Measurements from ENCODE around the gene PHACTR1. TPM values are rescaled to one million over a fixed set of nuclear protein-coding genes. Genes with fewer than 3 reads are reported as not detected.

The PHACTR1 gene
- total RNA-seq, 1 experiment from 2014 or later = 2.6 TPM

DNA sequence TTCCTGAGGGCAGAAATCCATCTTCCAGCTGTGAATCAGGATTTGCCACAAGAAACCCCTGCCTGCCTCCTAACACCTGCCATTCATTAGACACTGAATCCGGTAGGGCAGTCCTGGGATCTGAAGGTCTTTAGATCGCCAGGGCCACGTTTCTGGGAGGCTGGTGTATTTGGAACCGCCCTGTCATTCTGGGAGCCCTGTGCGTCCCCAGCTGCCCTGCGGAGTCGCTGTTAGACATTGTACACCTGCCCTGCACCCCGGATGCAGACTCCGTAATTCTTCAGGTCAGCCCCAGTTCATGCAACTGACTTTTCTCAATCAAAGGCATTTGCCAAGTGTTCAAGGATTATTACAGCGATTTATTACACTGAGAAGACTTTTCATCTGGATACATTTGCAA lies 418.6 kb downstream of the PHACTR1 start:
- TF ChIP-seq, protein P1, sequence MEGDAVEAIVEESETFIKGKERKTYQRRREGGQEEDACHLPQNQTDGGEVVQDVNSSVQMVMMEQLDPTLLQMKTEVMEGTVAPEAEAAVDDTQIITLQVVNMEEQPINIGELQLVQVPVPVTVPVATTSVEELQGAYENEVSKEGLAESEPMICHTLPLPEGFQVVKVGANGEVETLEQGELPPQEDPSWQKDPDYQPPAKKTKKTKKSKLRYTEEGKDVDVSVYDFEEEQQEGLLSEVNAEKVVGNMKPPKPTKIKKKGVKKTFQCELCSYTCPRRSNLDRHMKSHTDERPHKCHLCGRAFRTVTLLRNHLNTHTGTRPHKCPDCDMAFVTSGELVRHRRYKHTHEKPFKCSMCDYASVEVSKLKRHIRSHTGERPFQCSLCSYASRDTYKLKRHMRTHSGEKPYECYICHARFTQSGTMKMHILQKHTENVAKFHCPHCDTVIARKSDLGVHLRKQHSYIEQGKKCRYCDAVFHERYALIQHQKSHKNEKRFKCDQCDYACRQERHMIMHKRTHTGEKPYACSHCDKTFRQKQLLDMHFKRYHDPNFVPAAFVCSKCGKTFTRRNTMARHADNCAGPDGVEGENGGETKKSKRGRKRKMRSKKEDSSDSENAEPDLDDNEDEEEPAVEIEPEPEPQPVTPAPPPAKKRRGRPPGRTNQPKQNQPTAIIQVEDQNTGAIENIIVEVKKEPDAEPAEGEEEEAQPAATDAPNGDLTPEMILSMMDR (conservative IDR thresholded peaks at IDR 0.05; ENCODE audit: low read depth, low read length) = no peak
- no peak for TF ChIP-seq EZH2 (IDR thresholded peaks at IDR 0.05; ENCODE audit: borderline replicate concordance, low read depth, low read length, poor library complexity, severe bottlenecking)
- H3K9me3 ChIP-seq (ENCODE audit: low read depth, low read length, poor library complexity, severe bottlenecking) = no peaks in the 10 kb centered on the region
- ChIA-PET CTCF (no interaction called here), POLR2A (ENCODE audit: low non-redundant PET) (no interaction called here)
- H3K4me3 ChIP-seq (ENCODE audit: low read depth, low read length, poor library complexity, severe bottlenecking) = no peak overlapping the region
- H3K36me3 ChIP-seq (ENCODE audit: insufficient read depth, low read length, poor library complexity, severe bottlenecking) = no peaks in the 10 kb centered on the region
- no peaks in the 10 kb centered on the region for H3K27me3 ChIP-seq (replicated peaks; ENCODE audit: insufficient read depth, low read depth, low read length, poor library complexity)
- DNase-seq (ENCODE audit: low spot score) = no peak
- no peaks in the 10 kb centered on the region for H3K4me1 ChIP-seq (ENCODE audit: insufficient read depth, low read length, poor library complexity, severe bottlenecking)
- no peak overlapping the region for H3K27ac ChIP-seq (ENCODE audit: low read depth, low read length, poor library complexity, severe bottlenecking)
- no TSS peak for BruUV-seq (replicated peaks)
- intact Hi-C loops (cut with micrococcal nuclease; ENCODE audit: unreplicated experiment) = no loop called here

DNA sequence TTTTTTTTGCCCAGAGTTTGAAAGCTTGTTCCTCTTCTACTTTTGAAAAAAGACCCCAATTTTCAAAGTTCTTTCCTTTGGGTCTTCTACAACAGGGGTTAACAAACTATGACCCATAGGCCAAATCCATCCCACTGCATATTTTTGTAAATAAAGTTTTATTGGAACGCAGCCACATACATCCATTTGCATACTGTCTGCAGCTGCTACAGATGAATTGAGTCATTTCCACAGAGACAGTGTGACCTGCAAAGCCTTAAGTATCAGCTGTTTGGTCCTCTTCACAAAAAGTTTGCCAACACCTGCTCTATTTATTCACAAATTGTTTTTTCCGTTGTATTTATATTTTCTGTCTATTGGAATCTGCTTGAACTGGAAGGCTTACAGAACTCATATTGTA lies 422.6 kb downstream of the PHACTR1 start:
- H3K4me1 ChIP-seq (ENCODE audit: insufficient read depth, low read length, poor library complexity, severe bottlenecking) = no peaks in the 10 kb centered on the region
- H3K4me3 ChIP-seq (ENCODE audit: low read depth, low read length, poor library complexity, severe bottlenecking) = no peak overlapping the region
- no peaks in the 10 kb centered on the region for H3K27me3 ChIP-seq (replicated peaks; ENCODE audit: insufficient read depth, low read depth, low read length, poor library complexity)
- H3K9me3 ChIP-seq (ENCODE audit: low read depth, low read length, poor library complexity, severe bottlenecking) = no peaks in the 10 kb centered on the region
- H3K36me3 ChIP-seq (ENCODE audit: insufficient read depth, low read length, poor library complexity, severe bottlenecking) = no peaks in the 10 kb centered on the region
- POLR2A ChIA-PET (ENCODE audit: low non-redundant PET) = no interaction called here
- intact Hi-C loops (cut with micrococcal nuclease; ENCODE audit: unreplicated experiment) = no loop called here
- TF ChIP-seq, protein P1 (conservative IDR thresholded peaks at IDR 0.05; ENCODE audit: low read depth, low read length) = no peak
- TF ChIP-seq EZH2 (IDR thresholded peaks at IDR 0.05; ENCODE audit: borderline replicate concordance, low read depth, low read length, poor library complexity, severe bottlenecking) = no peak
- BruUV-seq (replicated peaks) = no TSS peak
- no peak for DNase-seq (ENCODE audit: low spot score)
- H3K27ac ChIP-seq (ENCODE audit: low read depth, low read length, poor library complexity, severe bottlenecking) = no peak overlapping the region
- CTCF ChIA-PET = interaction anchor here (0.7 kb wide), 1 partner anchor 162 kb away, joined by 4 read pairs; no protein-coding TSS in a partner anchor

DNA sequence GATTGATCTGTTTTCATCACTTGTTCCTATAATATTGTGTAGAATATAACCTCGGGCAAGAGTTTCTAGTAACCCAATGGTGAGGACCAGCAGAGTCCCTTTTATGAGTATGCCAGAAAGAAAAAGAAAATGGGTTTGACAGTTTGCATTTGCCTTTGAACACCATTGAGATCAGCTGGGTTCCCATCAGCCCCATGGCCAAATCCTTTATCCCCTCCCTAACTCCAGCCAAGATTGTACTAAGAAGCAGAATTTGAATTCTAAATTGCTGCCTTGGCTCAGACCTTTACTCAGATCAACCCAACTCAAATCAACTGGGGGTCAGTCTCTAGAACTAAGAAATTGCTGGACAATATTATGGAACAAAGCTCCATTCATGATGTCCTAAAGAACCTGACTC lies 424.4 kb downstream of the PHACTR1 start:
- no peaks in the 10 kb centered on the region for H3K36me3 ChIP-seq (ENCODE audit: insufficient read depth, low read length, poor library complexity, severe bottlenecking)
- no peak for DNase-seq (ENCODE audit: low spot score)
- TF ChIP-seq, protein P1 (conservative IDR thresholded peaks at IDR 0.05; ENCODE audit: low read depth, low read length) = no peak
- no peak for TF ChIP-seq EZH2 (IDR thresholded peaks at IDR 0.05; ENCODE audit: borderline replicate concordance, low read depth, low read length, poor library complexity, severe bottlenecking)
- ChIA-PET POLR2A (ENCODE audit: low non-redundant PET) (no interaction called here), CTCF (no interaction called here)
- H3K27me3 ChIP-seq (replicated peaks; ENCODE audit: insufficient read depth, low read depth, low read length, poor library complexity) = no peaks in the 10 kb centered on the region
- intact Hi-C loops (cut with micrococcal nuclease; ENCODE audit: unreplicated experiment) = no loop called here
- H3K4me1 ChIP-seq (ENCODE audit: insufficient read depth, low read length, poor library complexity, severe bottlenecking) = no peaks in the 10 kb centered on the region
- H3K9me3 ChIP-seq (ENCODE audit: low read depth, low read length, poor library complexity, severe bottlenecking) = no peaks in the 10 kb centered on the region
- no peak overlapping the region for H3K27ac ChIP-seq (ENCODE audit: low read depth, low read length, poor library complexity, severe bottlenecking)
- H3K4me3 ChIP-seq (ENCODE audit: low read depth, low read length, poor library complexity, severe bottlenecking) = no peak overlapping the region
- no TSS peak for BruUV-seq (replicated peaks)
